AML-193 (cell line): ENCODE results near the gene PRDM15.

ENCODE experiments used
- DNase-seq, 2 experiments: peaks; one replicate each; lab custom pipeline; 2025; lab: John Stamatoyannopoulos, UW

PRDM15 gene

DNA sequence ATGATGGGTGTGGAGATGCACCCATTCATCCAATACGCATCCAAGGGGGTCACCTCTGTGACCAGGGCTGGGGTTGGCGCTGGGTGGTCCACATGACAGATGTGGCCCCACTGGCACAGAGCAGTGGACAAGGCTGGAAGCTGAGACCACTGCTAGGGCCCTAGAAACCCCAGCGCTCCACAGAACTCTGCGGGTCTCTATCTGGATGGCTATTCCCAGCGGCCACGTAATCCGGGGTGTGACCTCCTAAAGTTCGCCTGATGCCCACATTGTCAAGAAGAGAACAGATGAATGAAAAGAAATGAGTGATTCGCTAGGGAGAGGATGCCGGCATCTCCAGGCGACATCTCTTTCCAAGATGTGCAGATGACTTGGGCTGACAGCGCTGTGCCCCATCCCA, 55.2 kb downstream of the PRDM15 start:
- DNase-seq: no peak

DNA sequence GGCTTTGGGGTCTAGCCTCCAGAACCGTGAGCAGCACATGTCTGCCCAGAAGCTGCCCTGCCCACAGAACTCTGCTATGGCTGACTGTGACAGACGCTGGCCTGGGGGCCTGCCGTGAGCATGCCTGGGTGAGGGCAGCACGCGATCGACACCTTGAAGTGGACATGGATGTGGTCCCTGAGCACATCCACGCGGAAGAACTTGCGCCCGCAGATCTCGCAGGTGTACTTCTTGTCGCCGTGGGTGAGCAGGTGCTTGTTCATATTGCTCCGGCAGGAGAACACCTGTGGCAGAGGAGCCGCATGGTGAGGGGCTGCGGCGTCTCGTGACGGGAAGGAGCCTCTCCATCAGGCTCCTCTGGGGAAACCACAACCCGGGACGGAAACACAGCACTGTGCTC, 56.0 kb downstream of the PRDM15 start:
- DNase-seq: no peak

DNA sequence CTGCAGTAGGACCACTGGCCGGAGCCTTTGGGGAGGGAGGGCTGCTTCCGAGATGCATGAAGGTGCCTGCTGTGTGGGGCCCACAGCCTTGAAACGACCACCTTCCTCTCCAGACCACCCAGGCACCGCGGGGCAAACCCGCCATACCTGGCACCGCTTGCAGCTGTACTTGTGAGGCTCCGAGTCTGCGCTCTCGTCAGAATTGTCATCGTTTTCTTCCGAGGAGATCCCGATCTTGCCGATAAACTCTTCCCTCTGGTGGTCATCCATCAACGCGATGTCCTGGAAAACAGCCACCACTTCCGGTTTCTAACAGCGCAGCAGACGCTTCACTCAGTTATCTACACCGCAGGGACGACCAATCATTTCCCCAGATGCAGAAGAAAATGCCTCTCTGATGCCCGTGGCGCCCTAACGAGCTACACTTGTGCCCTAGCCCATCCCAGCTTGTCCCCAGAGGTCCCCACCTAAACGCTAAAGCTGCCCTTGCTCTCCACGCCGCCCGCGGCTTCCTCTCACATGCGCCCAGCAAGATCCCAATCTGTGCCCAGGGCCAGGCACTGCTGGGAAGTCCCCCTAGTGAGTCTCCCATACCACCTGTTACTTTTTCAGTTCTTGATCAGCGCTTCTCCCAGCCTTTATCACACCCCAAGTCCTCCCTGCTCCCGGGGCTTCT, 57.2 kb downstream of the PRDM15 start:
- no peak for DNase-seq

DNA sequence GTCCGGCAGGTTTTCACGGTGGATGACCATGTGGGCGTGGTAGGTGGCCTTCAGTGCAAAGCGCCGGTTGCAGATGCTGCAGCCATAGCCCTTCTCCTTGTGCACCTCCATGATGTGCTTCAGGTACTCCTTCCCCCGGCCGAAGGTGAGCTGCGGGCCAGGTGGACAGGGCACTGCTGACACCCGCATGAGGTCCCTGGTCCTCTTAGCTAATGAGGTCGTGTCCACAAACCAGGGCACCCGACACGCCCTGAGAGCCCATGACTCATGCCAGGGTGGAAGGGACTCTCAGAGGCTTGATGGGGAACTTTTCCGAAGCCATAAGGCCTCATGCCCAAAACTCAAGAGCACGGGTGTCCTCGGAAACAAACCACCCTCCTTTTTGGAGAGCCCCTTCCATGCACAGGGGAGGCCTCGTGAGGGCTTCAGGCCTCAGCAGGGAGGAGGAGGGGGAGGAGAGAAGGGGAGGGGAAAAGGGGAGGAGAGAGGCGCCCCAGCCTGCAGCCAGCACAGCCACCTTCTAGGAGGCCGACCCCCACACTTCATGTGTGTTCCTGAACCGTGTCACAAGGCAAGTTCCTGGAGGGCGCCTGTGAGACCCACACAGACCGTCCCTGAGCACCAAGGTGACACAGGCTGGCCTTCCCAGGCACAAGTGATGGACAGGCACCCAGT, 57.9 kb downstream of the PRDM15 start:
- DNase-seq: no peak

DNA sequence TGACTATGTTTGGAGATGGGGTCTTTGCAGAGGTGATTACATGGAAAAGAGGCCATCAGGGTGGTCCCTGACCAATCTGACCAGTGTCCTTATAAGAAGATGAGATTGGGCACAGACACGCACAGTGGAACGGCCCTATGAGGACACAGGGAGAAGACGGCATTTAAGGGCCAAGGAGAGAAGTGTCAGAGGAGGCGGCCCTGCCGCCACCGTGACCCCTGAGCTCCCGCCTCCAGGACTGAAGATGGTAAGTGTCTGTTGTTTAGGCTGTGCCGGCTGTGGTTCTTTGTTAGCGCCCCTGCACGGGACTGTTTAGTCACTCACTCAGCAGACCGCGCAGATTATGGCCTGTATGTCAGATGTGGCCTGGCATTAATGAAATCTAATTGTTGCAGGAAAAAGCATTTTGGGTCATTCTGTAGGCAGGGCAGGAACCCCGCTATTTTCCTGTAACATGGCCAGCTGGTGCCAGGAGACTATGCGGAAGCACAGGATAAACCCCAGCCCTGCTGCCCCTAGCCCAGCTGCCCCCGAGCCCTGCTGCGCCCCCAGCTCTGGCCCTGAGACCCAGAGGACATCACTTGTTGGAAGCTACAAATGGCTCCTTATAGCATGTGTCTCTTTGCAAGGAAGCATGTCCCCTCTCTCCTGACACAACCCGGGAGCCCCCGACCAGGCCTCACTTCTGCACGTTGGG, 58.6 kb downstream of the PRDM15 start:
- no peak for DNase-seq

DNA sequence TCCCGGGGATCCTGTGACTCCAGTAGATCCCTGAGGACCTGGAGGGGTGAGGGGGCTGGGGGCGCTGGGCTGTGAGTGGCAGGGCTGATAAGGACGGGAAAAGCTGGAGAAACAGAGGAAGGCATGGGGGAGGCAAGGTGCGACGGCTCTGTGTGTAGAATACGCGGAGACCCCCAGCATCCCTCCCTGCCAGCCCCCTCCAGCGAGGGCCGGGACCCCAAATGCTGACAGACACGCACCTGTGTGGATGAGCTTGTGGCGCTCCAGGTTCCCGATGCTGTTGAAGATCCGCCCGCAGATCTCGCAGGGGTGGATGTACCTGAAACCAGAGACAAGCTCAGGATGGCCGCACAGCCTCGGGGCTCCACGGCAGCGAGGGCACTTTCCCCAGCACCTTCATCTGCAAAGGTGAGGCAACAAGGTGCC, 59.3 kb downstream of the PRDM15 start:
- DNase-seq: no peak

DNA sequence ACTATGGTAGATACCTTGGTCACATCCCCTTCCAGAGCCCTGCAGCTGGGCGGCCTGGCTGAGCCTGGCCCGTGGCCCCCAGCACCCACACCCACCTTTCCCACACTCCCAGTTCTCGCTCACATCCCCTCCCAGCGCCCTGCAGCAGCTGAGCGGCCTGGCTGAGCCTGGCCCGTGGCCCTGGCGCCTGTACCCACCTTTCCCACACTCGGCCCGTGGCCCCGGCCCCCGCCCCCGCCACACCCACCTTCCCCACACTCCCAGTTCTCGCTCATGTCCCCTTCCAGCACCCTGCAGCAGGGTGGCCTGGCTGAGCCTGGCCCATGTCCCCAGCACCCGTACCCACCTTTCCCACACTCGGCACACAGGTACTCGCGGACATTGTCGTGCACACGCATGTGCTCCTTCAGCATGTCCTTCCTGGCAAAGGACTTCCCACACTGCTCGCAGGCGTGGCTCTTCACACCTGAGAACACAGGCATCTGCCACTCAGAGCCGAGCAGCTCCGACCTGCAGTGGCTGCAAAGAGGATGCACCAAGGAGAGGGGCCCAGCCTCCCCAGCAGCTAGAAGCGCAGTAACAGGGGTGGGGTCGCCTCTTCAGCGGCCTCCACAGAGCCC, 59.8 kb downstream of the PRDM15 start:
- no peak for DNase-seq

DNA sequence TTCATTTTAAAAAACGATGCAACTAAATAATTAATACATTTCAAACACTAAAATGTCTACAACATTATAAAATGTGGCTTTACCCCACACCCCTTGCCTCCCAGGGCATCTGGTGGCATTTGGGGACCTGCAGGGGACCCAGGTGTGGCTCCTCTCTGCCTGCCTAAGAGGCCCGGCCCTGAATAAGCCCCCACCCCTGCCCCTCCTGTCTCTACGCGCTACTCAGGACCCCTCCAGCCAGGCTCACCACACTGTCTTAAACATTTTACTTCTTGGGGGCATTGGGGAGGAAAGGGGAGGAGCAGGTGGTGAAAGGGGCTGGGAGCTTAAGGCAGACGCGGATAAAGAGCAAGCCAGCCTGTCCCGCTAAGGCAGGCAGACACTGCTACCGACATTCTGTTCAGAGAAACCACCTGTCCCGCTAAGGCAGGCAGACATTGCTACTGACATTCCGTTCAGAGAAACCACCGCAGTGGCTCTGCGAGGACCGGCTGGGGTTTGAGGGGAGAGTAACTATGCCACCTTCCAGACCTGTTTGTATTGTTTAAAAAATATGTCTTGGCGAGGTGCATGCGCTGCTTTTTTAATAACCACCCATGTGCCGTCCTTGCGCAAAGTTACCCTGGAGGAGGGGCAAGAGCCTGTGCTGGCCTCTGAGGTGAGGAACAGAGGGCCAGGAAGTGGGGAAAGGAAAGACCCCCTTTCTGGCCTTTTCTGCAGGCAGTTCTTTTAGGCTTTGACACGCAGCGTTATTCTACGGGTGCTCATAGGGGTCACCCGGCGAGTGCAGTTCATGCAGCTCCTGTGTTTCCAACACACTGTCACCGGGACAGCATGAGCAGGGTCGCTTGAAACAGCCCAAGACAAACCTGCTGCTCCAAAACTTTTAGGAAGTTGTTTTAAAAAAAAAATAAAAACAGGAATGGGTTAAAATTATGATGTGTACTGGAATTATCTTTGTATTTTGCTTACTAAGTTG, 61.0 kb downstream of the PRDM15 start:
- DNase-seq: no peak

DNA sequence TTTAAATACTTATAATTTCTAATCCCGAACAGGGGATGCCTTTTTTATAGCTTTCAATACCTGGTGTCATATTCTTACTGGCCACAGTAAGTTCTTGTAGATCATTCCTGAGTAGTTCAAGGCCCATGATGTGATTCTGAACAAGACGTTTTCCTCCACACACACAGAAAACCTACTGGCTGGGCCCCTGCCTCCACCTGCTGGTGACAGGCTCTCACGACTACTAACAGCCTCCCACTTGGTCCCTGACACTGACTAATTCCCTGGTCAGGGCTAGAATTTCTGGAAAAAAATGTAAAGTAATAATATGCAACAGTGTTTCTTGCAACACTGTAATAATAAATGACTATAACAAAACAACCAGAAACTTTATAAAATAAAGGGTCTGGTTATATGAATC, 61.9 kb downstream of the PRDM15 start:
- DNase-seq: no peak

DNA sequence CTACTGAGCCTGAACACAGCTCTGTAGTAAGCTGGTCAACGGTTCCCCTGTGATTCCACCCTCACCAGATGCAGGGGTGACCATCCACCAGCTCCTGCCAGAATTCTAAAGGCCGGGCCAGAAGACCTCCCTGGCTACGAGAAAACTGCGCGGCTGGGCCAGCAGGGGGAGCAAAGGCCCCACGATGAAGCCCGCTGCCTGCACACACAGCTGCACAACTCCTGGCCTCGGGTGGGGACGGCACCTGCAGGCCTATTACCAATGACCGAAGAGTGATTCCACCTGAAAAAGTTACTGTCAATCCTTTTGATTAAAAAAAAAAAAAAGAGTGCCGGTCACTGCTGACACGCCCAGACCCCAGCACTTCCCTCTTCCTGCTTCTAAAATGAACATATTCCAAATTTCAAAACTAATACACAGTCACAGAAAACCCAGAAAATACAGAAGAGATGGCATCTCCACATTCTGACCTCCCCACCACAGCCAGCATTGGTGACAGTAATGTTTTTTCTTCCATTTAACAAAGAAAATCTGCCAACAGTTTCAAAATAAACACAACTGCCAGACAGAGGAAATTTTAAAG, 62.5 kb downstream of the PRDM15 start:
- peak; percentile 3 to 8 for DNase-seq

DNA sequence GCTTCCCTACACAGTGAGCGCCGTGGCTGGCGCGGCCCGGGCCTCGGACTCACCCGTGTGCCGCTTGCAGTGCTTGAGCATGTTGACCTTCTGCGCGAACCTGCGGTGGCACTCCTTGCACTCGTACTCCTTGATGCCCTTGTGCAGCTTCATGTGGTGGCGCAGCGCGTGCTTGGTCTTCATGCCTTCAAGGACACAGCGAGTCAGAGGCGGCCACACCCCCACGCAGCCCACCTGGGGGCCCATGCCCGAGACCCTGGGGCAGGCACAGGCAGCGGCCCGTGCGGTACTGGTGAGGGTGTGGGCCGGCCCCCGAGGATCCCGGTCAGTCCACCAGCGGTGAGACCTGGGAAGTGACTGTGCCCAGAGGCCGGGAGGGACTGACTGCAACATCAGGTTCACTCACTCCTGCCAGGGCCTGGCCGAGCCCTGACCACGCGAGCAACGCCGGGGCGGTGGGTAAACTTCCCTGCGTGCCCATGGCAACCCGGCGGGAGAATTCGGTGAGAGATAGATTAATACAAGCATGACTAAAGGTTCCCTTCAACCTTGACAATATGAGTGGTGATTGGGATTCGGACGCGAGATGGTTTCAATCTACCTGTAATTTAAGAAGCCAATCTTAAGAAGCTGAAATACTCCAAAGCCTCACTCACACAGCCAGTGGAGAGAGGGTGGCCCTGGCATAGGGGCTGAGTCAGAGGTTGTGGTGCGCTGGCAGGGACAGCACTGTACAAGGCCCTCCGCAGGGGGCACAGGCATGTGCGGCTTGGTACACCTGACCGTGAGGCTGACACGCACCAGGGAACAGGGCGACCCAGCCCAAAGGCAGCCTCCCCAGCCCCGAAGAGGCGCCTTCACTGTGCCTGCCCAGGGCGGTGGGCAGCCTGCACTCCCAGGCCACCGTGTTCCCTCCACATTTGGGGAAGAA, 63.2 kb downstream of the PRDM15 start:
- DNase-seq: no peak

DNA sequence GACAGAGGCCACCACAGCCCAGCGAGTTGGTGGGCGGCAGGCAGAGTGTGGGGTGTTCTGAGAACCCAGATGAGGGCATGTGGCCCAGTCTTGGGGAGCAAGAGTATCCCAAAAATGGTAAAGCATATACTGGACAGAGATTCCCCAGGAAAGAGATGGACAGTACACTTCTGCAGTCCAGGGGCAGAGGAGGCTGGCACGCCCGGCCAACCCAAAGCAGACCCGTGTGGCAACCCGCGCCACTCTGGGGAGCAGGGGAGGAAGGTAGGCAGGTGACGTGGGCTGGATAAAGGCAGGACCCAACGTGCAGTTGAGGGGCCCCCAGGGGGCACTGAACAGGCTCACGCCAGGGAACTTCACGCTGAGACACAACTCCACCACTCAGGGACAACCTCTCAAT, 65.9 kb downstream of the PRDM15 start:
- DNase-seq: no peak

DNA sequence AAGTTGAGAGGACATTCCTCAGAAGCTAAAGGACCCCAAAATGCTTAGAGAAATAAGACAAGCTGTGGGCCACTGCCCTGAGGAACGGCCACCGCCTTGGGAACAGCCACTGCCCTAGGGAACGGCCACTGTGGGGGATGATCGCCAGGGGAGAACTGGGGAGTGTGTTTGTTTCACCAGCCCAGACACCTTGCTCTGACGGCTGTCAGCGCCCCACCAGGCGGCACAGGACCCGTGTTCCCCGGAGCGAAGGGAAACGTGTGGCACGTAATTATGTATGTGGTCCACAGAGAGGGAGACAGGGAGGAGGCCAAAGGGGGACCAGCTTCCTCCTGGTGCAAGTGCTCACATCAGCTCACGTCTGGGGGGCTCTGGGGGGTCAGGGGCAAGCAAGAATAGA, 66.5 kb downstream of the PRDM15 start:
- no peak for DNase-seq

DNA sequence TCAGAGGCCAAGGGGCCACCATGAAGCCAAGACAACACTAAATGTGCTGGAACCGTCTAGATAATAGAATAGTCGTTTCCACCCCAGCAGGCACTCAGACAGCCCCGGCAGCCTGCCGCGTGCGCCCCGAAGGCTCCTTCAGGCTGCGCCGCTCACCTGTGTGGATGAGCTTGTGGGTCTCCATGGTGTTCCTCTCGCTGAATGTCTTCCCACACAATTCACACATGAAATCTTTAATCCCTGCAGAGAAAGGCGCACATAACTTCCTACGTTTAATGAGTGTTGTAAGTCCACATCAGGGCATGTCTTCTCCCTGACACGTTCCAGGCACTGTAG, 68.6 kb downstream of the PRDM15 start:
- DNase-seq: no peak

DNA sequence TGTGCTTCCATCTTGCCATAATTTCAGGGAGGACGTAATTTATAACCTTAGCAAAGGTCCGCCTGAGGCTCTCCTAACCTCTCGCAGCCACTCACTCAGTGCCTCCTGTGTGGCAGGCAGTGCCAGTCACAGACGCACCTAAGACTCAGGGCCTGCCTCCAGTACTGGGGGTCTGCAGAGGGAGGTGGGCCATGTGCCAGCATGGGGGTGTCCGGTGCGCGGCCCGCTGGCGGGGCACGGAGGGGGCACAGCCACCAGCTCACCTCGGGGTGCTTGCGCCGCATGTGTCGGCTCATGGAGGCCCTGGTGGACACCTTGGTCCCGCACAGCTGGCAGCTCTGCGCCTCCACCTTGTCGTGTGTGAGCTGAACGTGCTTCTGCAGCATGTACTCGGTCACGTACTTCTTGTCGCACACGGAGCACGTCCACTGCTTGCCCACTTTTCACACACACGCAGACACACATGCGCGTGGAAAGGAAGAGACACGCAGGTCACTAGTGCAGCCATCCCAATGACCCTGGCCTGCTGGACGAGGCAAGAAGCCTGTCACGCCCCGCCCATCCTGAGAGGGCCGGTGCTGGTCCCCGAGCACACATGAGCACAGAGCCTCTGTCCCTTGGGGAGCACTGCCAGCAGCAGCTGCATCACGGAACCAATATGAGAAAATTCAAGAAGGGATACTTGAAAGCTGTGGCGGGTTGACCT, 69.1 kb downstream of the PRDM15 start:
- DNase-seq: no peak

DNA sequence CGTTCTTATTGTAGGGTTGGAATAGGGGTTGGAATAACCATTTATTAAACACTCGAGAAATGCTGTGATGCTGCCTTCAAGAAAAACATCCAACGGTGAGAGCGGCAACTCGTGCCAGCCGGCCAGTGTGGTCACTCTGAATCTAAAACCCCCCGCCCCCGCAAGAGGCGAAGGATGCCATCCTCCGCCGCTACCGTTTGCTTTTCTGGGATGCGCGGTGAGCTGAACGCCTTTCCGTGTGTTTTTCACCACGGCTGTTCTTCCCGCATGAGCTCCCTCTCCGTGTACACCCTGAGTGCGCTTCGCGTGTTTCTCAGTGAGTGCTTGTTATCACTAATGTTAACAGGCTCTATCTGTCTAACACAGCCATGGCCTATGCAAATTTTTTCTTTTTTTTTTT, 70.3 kb downstream of the PRDM15 start:
- no peak for DNase-seq

DNA sequence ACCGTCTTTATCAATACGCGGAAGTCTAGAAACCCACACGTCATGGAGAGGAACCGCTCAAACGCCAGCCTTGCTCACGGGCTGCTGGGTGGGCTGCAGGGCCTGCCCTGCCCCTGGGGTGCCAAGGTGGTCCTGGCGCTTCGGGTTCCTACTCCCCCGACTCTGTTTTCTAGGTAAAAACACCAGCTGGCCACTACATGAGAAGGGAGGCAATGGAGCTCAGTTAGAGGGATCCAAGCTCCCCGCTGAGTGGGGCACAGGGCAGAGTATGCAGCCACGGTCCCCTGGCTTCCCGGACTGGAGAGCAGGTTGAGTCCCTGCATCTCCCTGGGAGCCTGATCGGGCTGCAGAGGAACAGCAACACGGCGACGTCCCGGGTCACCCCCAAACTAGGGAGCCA, 71.0 kb downstream of the PRDM15 start:
- no peak for DNase-seq

DNA sequence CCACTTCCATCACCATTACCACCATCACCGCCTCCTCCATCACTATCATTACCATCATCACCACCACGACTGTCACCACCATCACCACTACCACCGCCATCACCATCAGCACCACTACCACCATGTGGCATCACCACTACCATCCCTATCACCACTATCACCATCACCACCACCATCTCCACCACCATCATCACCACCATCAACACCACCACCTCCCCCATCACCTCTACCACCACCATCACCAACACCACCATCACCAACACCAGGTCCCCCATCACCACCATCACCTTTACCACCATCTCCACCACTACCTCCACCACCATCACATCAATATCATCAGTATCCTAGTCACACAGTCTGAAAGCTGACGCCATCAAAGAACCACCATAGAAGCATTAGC, 72.4 kb downstream of the PRDM15 start:
- no peak for DNase-seq

DNA sequence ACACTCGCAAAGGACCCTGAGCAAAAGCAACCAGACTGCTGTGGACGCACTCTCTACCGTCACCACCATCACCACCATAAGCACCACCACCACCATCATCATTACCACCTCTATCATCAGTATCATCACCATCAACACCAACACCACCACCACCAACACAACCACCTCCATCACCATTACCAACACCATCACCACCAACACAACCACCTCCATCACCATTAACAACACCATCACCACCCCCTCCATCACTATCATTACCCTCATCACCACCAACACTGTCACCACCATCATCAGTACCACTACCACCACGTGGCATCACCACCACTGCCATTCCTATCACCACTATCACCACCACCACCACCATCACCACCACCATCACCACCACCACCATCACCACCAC, 73.5 kb downstream of the PRDM15 start:
- DNase-seq: no peak

DNA sequence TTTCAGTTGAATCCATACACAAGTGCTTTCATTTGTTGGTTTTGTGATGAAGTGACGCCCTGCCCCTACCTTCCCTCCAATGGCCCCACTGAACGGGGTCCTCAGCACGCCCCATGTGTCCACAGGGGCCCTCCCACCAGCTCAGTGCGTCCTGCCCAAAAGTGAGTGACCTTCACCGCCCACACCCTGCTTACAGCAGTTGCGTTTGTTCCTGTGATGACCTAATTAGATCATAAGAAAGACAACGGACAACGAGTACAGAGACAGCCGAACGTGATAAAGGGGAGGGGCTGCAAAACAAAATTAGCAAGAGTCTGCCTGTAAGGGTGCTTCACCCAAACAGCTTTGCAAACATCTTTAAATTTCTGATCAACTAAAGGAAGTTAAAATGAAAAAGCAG, 74.1 kb downstream of the PRDM15 start:
- no peak for DNase-seq
